Glomerular endothelial cell (primary cell): Measurements from ENCODE around the gene TMEM256. TPM values are rescaled to one million over a fixed set of nuclear protein-coding genes. Genes with fewer than 3 reads are reported as not detected.

Source experiments
- DNase-seq: peaks from one replicate; pipeline ENCODE4 v3.0.0-alpha.2; 2011; ENCODE audit warnings: low read depth, low spot score; ENCODE audit errors: extremely low read depth
- total RNA-seq: library from RNA; depleted of rRNA; stranded (reverse); fragments of >200 nt; gene quantifications from 2 replicates; pipeline ENCODE4 v1.2.3, GENCODE V29; 2015

TMEM256 gene
- total RNA-seq, 1 donor from 2014 or later = 56.7 TPM

DNA sequence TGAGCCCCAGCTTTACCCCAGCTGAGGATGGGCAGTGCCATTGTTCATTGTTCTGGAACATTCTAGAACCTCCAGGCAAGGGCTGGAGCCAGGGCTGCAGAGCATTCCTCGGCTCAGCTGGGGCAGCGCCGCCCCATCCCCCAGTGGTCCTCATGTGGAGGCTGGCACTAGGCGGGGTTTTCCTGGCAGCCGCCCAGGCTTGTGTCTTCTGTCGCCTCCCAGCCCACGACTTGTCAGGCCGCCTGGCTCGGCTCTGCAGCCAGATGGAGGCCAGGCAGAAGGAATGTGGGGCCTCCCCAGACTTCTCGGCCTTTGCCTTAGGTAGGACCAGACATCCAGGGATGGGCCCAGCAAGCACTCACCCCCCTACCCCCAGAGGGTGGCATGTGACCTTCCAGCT is 48.8 kb downstream of the TMEM256 start, which contains the start of gene TMEM95:
Gene TMEM95 (plus strand): TSS at position 104 of the 400 bp plus-strand sequence. CDS start 49 bp downstream, at position 153.
- no peak for DNase-seq

GRCh38 chr17:7354262-7354843 is 49.5 kb downstream of the TMEM256 start:
- DNase-seq = no peak

Other genes starting within 250 kb of the TMEM256 start
- 2.6 and 5.4 TPM in 2 replicates for gene ASGR1, start 224.7 kb downstream of the TMEM256 start, total RNA-seq
- gene DLG4, start 184.3 kb downstream of the TMEM256 start, total RNA-seq = 10.8 and 22.3 TPM in 2 replicates
- gene ACADVL, start 184.2 kb downstream of the TMEM256 start, total RNA-seq = 252 and 369 TPM in 2 replicates
- 36.9 and 41.6 TPM in 2 replicates for gene DVL2, start 169.6 kb downstream of the TMEM256 start, total RNA-seq
- 42.9 and 53.0 TPM in 2 replicates for gene PHF23, start 164.6 kb downstream of the TMEM256 start, total RNA-seq
- 548 and 565 TPM in 2 replicates for gene GABARAP, start 161.6 kb downstream of the TMEM256 start, total RNA-seq
- gene CTDNEP1, start 152.4 kb downstream of the TMEM256 start, total RNA-seq = 55.4 and 73.5 TPM in 2 replicates
- gene ELP5, start 151.9 kb downstream of the TMEM256 start, total RNA-seq = 27.5 and 27.7 TPM in 2 replicates
- gene CLDN7, start 141.6 kb downstream of the TMEM256 start, total RNA-seq = 1.9 and 2.1 TPM in 2 replicates
- gene SLC2A4, start 122.4 kb downstream of the TMEM256 start, total RNA-seq = not detected in 2 replicates
- not detected in 2 replicates for gene YBX2, start 109.5 kb downstream of the TMEM256 start, total RNA-seq
- 432 and 433 TPM in 2 replicates for gene EIF5A, start 96.5 kb downstream of the TMEM256 start, total RNA-seq
- gene GPS2, start 88.7 kb downstream of the TMEM256 start, total RNA-seq = 48.2 and 64.6 TPM in 2 replicates
- 15.5 and 16.4 TPM in 2 replicates for gene NEURL4, start 74.8 kb downstream of the TMEM256 start, total RNA-seq
- gene ACAP1, start 67.6 kb downstream of the TMEM256 start, total RNA-seq = 53.1 TPM in 1 of 2 replicates, not detected in the other
- 7.1 and 8.5 TPM in 2 replicates for gene KCTD11, start 51.9 kb downstream of the TMEM256 start, total RNA-seq
- gene TMEM95, start 48.9 kb downstream of the TMEM256 start, total RNA-seq = not detected in 2 replicates
- 0.19 and 0.23 TPM in 2 replicates for gene TNK1, start 23.0 kb downstream of the TMEM256 start, total RNA-seq
- 74.1 and 82.8 TPM in 2 replicates for gene PLSCR3, start 9.6 kb downstream of the TMEM256 start, total RNA-seq
- gene NLGN2, start 3.7 kb upstream of the TMEM256 start, total RNA-seq = 15.7 and 21.7 TPM in 2 replicates
- not detected in 2 replicates for gene SPEM1, start 16.2 kb upstream of the TMEM256 start, total RNA-seq
- not detected in 2 replicates for gene SPEM2, start 21.5 kb upstream of the TMEM256 start, total RNA-seq
- not detected in 2 replicates for gene SPEM3, start 24.8 kb upstream of the TMEM256 start, total RNA-seq
- 11.6 and 15.4 TPM in 2 replicates for gene TMEM102, start 31.3 kb upstream of the TMEM256 start, total RNA-seq
- gene FGF11, start 35.4 kb upstream of the TMEM256 start, total RNA-seq = 0.44 and 0.88 TPM in 2 replicates
- 5.7 and 9.6 TPM in 2 replicates for gene CHRNB1, start 41.0 kb upstream of the TMEM256 start, total RNA-seq
- 41.8 and 43.9 TPM in 2 replicates for gene ZBTB4, start 75.5 kb upstream of the TMEM256 start, total RNA-seq
- not detected in 2 replicates for gene SLC35G6, start 77.3 kb upstream of the TMEM256 start, total RNA-seq
- gene POLR2A, start 80.3 kb upstream of the TMEM256 start, total RNA-seq = 81.5 and 124 TPM in 2 replicates
- 30.3 and 38.2 TPM in 2 replicates for gene TNFSF12, start 145.0 kb upstream of the TMEM256 start, total RNA-seq
- gene TNFSF13, start 154.7 kb upstream of the TMEM256 start, total RNA-seq = 1.5 and 6.7 TPM in 2 replicates
- 60.7 and 79.5 TPM in 2 replicates for gene SENP3, start 157.8 kb upstream of the TMEM256 start, total RNA-seq
- 4.1 and 8.8 TPM in 2 replicates for gene CD68, start 175.5 kb upstream of the TMEM256 start, total RNA-seq
- gene MPDU1, start 179.8 kb upstream of the TMEM256 start, total RNA-seq = 117 and 164 TPM in 2 replicates
- gene SOX15, start 186.0 kb upstream of the TMEM256 start, total RNA-seq = not detected in 2 replicates
- 32.4 and 35.4 TPM in 2 replicates for gene FXR2, start 210.8 kb upstream of the TMEM256 start, total RNA-seq
- 42.6 and 47.6 TPM in 2 replicates for gene SAT2, start 223.7 kb upstream of the TMEM256 start, total RNA-seq
- 0.58 TPM in 1 of 2 replicates, not detected in the other for gene SHBG, start 226.0 kb upstream of the TMEM256 start, total RNA-seq
- gene ATP1B2, start 246.8 kb upstream of the TMEM256 start, total RNA-seq = not detected in 2 replicates